ENCODE data around the gene ARHGEF38. TPM values are rescaled to one million over a fixed set of nuclear protein-coding genes. Genes with fewer than 3 reads are reported as not detected.

The ARHGEF38 gene
- total RNA-seq, 2 experiments from 2014 or later: not detected

DNA sequence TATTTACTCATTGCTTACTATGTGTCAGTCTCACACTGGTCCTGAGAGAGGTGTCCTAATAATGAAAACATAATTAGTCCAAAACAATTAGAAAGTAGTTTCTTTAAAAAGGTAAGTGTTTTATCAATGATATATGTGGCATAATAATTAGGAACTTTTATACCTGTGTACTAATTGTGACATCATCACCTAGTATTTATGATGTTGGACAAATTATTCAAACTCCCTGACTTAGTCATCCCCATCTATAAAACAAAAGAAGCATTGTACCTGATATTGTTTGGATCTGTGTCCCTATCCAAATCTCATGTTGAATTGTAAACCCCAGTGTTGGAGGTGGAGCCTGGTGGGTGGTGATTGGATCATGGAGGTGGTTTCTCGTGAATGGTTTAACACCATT is 15.8 kb upstream of the ARHGEF38 start:
- Histone ChIP-seq H3K4me3 (ENCODE audit: low read length) (no peak overlapping the region), H3K4me1 (ENCODE audit: insufficient read depth, low read length) (no peaks in the 10 kb centered on the region), H3K27ac (ENCODE audit: low read depth in 1 of 2, low read length in 2 of 2) (no peak overlapping the region), H3K9me3 (ENCODE audit: control insufficient read depth in 1 of 2, insufficient read depth in 1 of 2, low read length in 2 of 2) (no peaks in the 10 kb centered on the region), H3K36me3 (ENCODE audit: insufficient read depth, low read length) (no peaks in the 10 kb centered on the region), H3K27me3 (ENCODE audit: control insufficient read depth in 1 of 2, insufficient read depth in 2 of 2, low read length in 2 of 2) (no peaks in the 10 kb centered on the region)
- Mint-ChIP-seq H3K27ac (no peak overlapping the region), H3K9me3 (no peaks in the 10 kb centered on the region), H3K4me1 (ENCODE audit: low read depth) (peaks cover 5% of the 10 kb centered on the region), H3K27me3 (peaks cover 26% of the 10 kb centered on the region), H3K36me3 (ENCODE audit: low read depth) (no peaks in the 10 kb centered on the region), H3K4me3 (no peak overlapping the region)
- TF ChIP-seq, protein P1, sequence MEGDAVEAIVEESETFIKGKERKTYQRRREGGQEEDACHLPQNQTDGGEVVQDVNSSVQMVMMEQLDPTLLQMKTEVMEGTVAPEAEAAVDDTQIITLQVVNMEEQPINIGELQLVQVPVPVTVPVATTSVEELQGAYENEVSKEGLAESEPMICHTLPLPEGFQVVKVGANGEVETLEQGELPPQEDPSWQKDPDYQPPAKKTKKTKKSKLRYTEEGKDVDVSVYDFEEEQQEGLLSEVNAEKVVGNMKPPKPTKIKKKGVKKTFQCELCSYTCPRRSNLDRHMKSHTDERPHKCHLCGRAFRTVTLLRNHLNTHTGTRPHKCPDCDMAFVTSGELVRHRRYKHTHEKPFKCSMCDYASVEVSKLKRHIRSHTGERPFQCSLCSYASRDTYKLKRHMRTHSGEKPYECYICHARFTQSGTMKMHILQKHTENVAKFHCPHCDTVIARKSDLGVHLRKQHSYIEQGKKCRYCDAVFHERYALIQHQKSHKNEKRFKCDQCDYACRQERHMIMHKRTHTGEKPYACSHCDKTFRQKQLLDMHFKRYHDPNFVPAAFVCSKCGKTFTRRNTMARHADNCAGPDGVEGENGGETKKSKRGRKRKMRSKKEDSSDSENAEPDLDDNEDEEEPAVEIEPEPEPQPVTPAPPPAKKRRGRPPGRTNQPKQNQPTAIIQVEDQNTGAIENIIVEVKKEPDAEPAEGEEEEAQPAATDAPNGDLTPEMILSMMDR (IDR thresholded peaks at IDR 0.05): no peak
- ATAC-seq (ENCODE audit: poor library complexity) (no peak), DNase-seq (no peak)
- intact Hi-C loops (cut with DNase I, micrococcal nuclease): no loop called here
- CTCF ChIA-PET: no interaction called here
- POLR2A ChIA-PET: no interaction called here

DNA sequence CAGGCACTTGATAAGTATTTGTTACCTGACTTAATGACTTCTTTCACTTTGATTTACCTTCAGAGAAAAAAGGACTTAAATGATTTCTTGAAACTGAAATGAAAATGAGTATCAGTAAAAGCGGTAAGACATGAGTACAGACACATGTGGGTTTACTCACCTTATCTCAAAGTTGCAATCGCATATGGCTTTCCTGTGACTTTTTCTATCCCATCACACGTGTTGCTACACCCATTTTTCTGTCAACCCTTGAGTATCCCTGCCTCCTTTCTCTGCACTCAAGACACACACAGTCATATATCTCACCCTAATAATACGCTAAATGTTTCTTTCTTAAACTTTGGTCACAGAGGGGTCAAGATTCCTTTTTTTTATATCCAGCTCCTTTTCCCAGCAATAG is 11.0 kb upstream of the ARHGEF38 start:
- H3K4me1 ChIP-seq (ENCODE audit: insufficient read depth, low read length): no peaks in the 10 kb centered on the region
- Mint-ChIP-seq H3K27me3 (peaks cover 17% of the 10 kb centered on the region), H3K27ac (no peak overlapping the region), H3K4me3 (no peak overlapping the region), H3K4me1 (ENCODE audit: low read depth) (peaks cover 7% of the 10 kb centered on the region), H3K36me3 (ENCODE audit: low read depth) (no peaks in the 10 kb centered on the region), H3K9me3 (no peaks in the 10 kb centered on the region)
- DNase-seq: no peak
- H3K27ac ChIP-seq (ENCODE audit: low read depth in 1 of 2, low read length in 2 of 2): no peak overlapping the region
- H3K9me3 ChIP-seq (ENCODE audit: control insufficient read depth in 1 of 2, insufficient read depth in 1 of 2, low read length in 2 of 2): no peaks in the 10 kb centered on the region
- POLR2A ChIA-PET: no interaction called here
- ATAC-seq (ENCODE audit: poor library complexity): no peak
- intact Hi-C loops (cut with DNase I, micrococcal nuclease): no loop called here
- CTCF ChIA-PET: no interaction called here
- H3K27me3 ChIP-seq (ENCODE audit: control insufficient read depth in 1 of 2, insufficient read depth in 2 of 2, low read length in 2 of 2): no peaks in the 10 kb centered on the region
- TF ChIP-seq, protein P1 (IDR thresholded peaks at IDR 0.05): no peak
- no peaks in the 10 kb centered on the region for H3K36me3 ChIP-seq (ENCODE audit: insufficient read depth, low read length)
- H3K4me3 ChIP-seq (ENCODE audit: low read length): no peak overlapping the region

DNA sequence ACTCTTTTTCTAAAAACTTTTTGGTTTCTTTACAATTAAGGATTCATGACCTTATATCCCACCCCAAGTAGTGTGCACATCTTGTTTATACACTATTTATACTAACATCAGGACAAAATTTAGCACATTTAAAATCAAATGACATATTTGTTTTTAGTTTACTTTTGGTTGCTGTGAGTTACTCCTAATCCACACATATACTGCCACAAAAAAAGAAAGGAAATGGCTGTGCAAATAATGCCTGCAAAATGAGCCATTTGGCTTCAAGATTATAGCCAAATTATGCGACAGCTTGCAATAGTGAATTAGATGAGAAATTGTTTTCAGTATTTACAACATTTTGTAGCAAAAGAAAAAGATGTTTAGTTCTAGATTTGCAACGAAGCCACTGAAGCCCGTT is 10.4 kb upstream of the ARHGEF38 start:
- Mint-ChIP-seq H3K36me3 (ENCODE audit: low read depth) (no peaks in the 10 kb centered on the region), H3K4me3 (no peak overlapping the region), H3K9me3 (no peaks in the 10 kb centered on the region), H3K27ac (no peak overlapping the region), H3K4me1 (ENCODE audit: low read depth) (peaks cover 7% of the 10 kb centered on the region), H3K27me3 (peaks cover 14% of the 10 kb centered on the region)
- no peaks in the 10 kb centered on the region for H3K9me3 ChIP-seq (ENCODE audit: control insufficient read depth in 1 of 2, insufficient read depth in 1 of 2, low read length in 2 of 2)
- ChIA-PET POLR2A (no interaction called here), CTCF (no interaction called here)
- H3K36me3 ChIP-seq (ENCODE audit: insufficient read depth, low read length): no peaks in the 10 kb centered on the region
- no peak overlapping the region for H3K4me3 ChIP-seq (ENCODE audit: low read length)
- H3K27me3 ChIP-seq (ENCODE audit: control insufficient read depth in 1 of 2, insufficient read depth in 2 of 2, low read length in 2 of 2): no peaks in the 10 kb centered on the region
- intact Hi-C loops (cut with DNase I, micrococcal nuclease): no loop called here
- TF ChIP-seq, protein P1 (IDR thresholded peaks at IDR 0.05): no peak
- H3K4me1 ChIP-seq (ENCODE audit: insufficient read depth, low read length): no peaks in the 10 kb centered on the region
- DNase-seq (no peak), ATAC-seq (ENCODE audit: poor library complexity) (no peak)
- no peak overlapping the region for H3K27ac ChIP-seq (ENCODE audit: low read depth in 1 of 2, low read length in 2 of 2)
